ENCODE data around the gene CYTH3. TPM values are rescaled to one million over a fixed set of nuclear protein-coding genes. Genes with fewer than 3 reads are reported as not detected.

The CYTH3 gene
- total and polyA plus RNA-seq, 2 donors (not counting 3 experiments of a cell fraction or from before 2014, with no cell fraction given) = 8.6 to 11.2 TPM

- Histone ChIP-seq H3K27me3 (ENCODE audit: control insufficient read depth in 2 of 2, insufficient read depth in 2 of 2, low read length in 2 of 2) (no peaks in the 10 kb centered on the region), H3K9me3 (replicated peaks; ENCODE audit: control insufficient read depth, insufficient read depth, low read length) (no peaks in the 10 kb centered on the region), H2AFZ (ENCODE audit: low read depth, low read length) (no peak overlapping the region), H3K79me2 (ENCODE audit: control insufficient read depth, insufficient read depth, low read length) (no peaks in the 10 kb centered on the region), H3K4me2 (ENCODE audit: insufficient read depth, low read length) (no peak overlapping the region), H3K27ac (ENCODE audit: insufficient read depth, low read depth, low read length) (no peak overlapping the region), H4K20me1 (replicated peaks; ENCODE audit: control insufficient read depth, extremely low read depth, insufficient read depth, low read length) (no peaks in the 10 kb centered on the region), H3K4me3 (replicated peaks in 1 of 3; ENCODE audit: insufficient read depth in 1 of 3, low read depth in 1 of 3, low read length in 3 of 3) (no peak overlapping the region), H3K4me1 (ENCODE audit: control insufficient read depth, extremely low read depth, insufficient read depth, low read length) (no peaks in the 10 kb centered on the region), H3K9me1 (replicated peaks; ENCODE audit: control insufficient read depth, extremely low read depth, insufficient read depth, low read length) (no peaks in the 10 kb centered on the region), H3K9ac (replicated peaks; ENCODE audit: extremely low read depth, insufficient read depth, low read length) (no peak overlapping the region), H3K36me3 (ENCODE audit: control insufficient read depth in 2 of 2, extremely low read depth in 1 of 2, insufficient read depth in 2 of 2, low read length in 2 of 2) (no peaks in the 10 kb centered on the region)
- FAIRE-seq (no peak), DNase-seq (ENCODE audit: low read depth, low spot score) (peak; percentile 61)
- ChIA-PET POLR2A (no interaction called here), CTCF (interaction anchor here (2.7 kb wide), 1 partner anchor 12 kb away, joined by 8 read pairs; no protein-coding TSS in a partner anchor)
- intact Hi-C loops (cut with micrococcal nuclease) (no loop called here), dilution Hi-C loops (cut with MboI; ENCODE audit: extremely low pct_ligation_motif_present, low sequenced_read_pairs) (no loop called here)
- TF ChIP-seq POLR2AphosphoS5 (IDR thresholded peaks at IDR 0.05; ENCODE audit: insufficient read depth, low read depth, low read length) (no peak), CTCF (IDR thresholded peaks at IDR 0.05; ENCODE audit: extremely low read depth in 1 of 2, insufficient read depth in 1 of 2, low read depth in 1 of 2, low read length in 2 of 2) (no peak), JUN (IDR thresholded peaks at IDR 0.05; ENCODE audit: borderline replicate concordance, insufficient read depth, insufficient read length, low read depth) (no peak)
- BruUV-seq (replicated peaks) = no TSS peak
Observed at GRCh38 chr7:6258440-6259182, 13.8 kb downstream of the CYTH3 start.

GRCh38 chr7:6257675-6258074 lies 14.7 kb downstream of the CYTH3 start:
- FAIRE-seq (no peak), DNase-seq (ENCODE audit: low read depth, low spot score) (no peak)
- Histone ChIP-seq H3K27me3 (ENCODE audit: control insufficient read depth in 2 of 2, insufficient read depth in 2 of 2, low read length in 2 of 2) (no peaks in the 10 kb centered on the region), H3K4me3 (replicated peaks in 1 of 3; ENCODE audit: insufficient read depth in 1 of 3, low read depth in 1 of 3, low read length in 3 of 3) (no peak overlapping the region), H3K36me3 (ENCODE audit: control insufficient read depth in 2 of 2, extremely low read depth in 1 of 2, insufficient read depth in 2 of 2, low read length in 2 of 2) (no peaks in the 10 kb centered on the region), H3K27ac (ENCODE audit: insufficient read depth, low read depth, low read length) (no peak overlapping the region), H3K9ac (replicated peaks; ENCODE audit: extremely low read depth, insufficient read depth, low read length) (no peak overlapping the region), H3K4me1 (ENCODE audit: control insufficient read depth, extremely low read depth, insufficient read depth, low read length) (peaks cover 3% of the 10 kb centered on the region), H2AFZ (ENCODE audit: low read depth, low read length) (no peak overlapping the region), H3K79me2 (ENCODE audit: control insufficient read depth, insufficient read depth, low read length) (no peaks in the 10 kb centered on the region), H3K9me1 (replicated peaks; ENCODE audit: control insufficient read depth, extremely low read depth, insufficient read depth, low read length) (no peaks in the 10 kb centered on the region), H4K20me1 (replicated peaks; ENCODE audit: control insufficient read depth, extremely low read depth, insufficient read depth, low read length) (no peaks in the 10 kb centered on the region), H3K9me3 (replicated peaks; ENCODE audit: control insufficient read depth, insufficient read depth, low read length) (no peaks in the 10 kb centered on the region), H3K4me2 (ENCODE audit: insufficient read depth, low read length) (no peak overlapping the region)
- intact Hi-C loops (cut with micrococcal nuclease) = loop anchor here (2.0 kb wide), 1 partner anchor 13 kb away; no protein-coding TSS in a partner anchor
- TF ChIP-seq CTCF (IDR thresholded peaks at IDR 0.05; ENCODE audit: extremely low read depth in 1 of 2, insufficient read depth in 1 of 2, low read depth in 1 of 2, low read length in 2 of 2) (no peak), JUN (IDR thresholded peaks at IDR 0.05; ENCODE audit: borderline replicate concordance, insufficient read depth, insufficient read length, low read depth) (no peak), GATA2 (IDR thresholded peaks at IDR 0.05; ENCODE audit: insufficient read depth, insufficient read length, low read depth, low read length) (no peak), FOS (IDR thresholded peaks at IDR 0.05; ENCODE audit: borderline replicate concordance, insufficient read depth, low read length) (no peak), MAX (IDR thresholded peaks at IDR 0.05; ENCODE audit: insufficient read depth, insufficient read length) (no peak), MYC (IDR thresholded peaks at IDR 0.05; ENCODE audit: low read depth, low read length) (no peak), POLR2A (IDR thresholded peaks at IDR 0.05; ENCODE audit: low read depth, low read length) (no peak), EZH2 (IDR thresholded peaks at IDR 0.05; ENCODE audit: borderline replicate concordance, low read depth, low read length, severe bottlenecking) (no peak), POLR2AphosphoS5 (IDR thresholded peaks at IDR 0.05; ENCODE audit: insufficient read depth, low read depth, low read length) (no peak)
- POLR2A ChIA-PET = no interaction called here
- dilution Hi-C loops (cut with MboI; ENCODE audit: extremely low pct_ligation_motif_present, low sequenced_read_pairs) = no loop called here
- CTCF ChIA-PET = no interaction called here
- no TSS peak for BruUV-seq (replicated peaks)

Data from endothelial cell of umbilical vein (primary cell).